GM12878 (cell line): ENCODE measurements around the gene NOS1.

Experiments used
- CEBPB ChIP-seq, 2 experiments: fragments of 150-350 bp in 1 of 2; IDR thresholded peaks; 2 replicates each; pipeline ENCODE4 v1.6.1; 2012 to 2014; ENCODE audit warnings: low read depth in 2 of 2, low read length in 2 of 2, borderline replicate concordance in 1 of 2, inconsistent platforms in 1 of 2
- CHD1 ChIP-seq: IDR thresholded peaks from 2 replicates; pipeline ENCODE4 v1.6.1; 2012; ENCODE audit warnings: low read depth, low read length, improper control_type of control experiment
- EZH2 ChIP-seq: IDR thresholded peaks from 2 replicates; pipeline ENCODE4 v1.6.1; 2012; ENCODE audit warnings: low read depth, mild to moderate bottlenecking, control low read depth, inconsistent platforms, low read length, borderline replicate concordance; ENCODE audit not compliant: control insufficient read depth
- FOXK2 ChIP-seq: fragments of 450-650 bp; IDR thresholded peaks from 2 replicates; pipeline ENCODE4 v1.6.1; 2017; ENCODE audit warnings: mild to moderate bottlenecking, moderate library complexity
- MXI1 ChIP-seq: fragments of 150-350 bp; IDR thresholded peaks from 2 replicates; pipeline ENCODE4 v1.6.1; 2011; ENCODE audit warnings: low read depth, mild to moderate bottlenecking, inconsistent platforms, low read length, improper control_type of control experiment
- NFIC ChIP-seq: IDR thresholded peaks from 2 replicates; pipeline ENCODE4 v1.6.1; 2012; ENCODE audit warnings: low read depth, mild to moderate bottlenecking, inconsistent platforms, low read length, moderate library complexity
- NRF1 ChIP-seq: conservative IDR thresholded peaks from 2 replicates; pipeline ENCODE4 v1.6.1; 2011; ENCODE audit warnings: mild to moderate bottlenecking, low read depth, low read length, improper control_type of control experiment
- POLR2AphosphoS2 ChIP-seq: IDR thresholded peaks from 2 replicates; pipeline ENCODE4 v1.6.1; 2011; ENCODE audit warnings: low read depth, mild to moderate bottlenecking, low read length, improper control_type of control experiment, moderate library complexity
- POLR2AphosphoS5 ChIP-seq: IDR thresholded peaks from 2 replicates; pipeline ENCODE4 v1.6.1; 2011; ENCODE audit warnings: mild to moderate bottlenecking, low read length, inconsistent platforms
- SPI1 ChIP-seq: IDR thresholded peaks from 2 replicates; pipeline ENCODE4 v1.6.1; 2011; ENCODE audit warnings: low read depth, mild to moderate bottlenecking, low read length, moderate library complexity, borderline replicate concordance; ENCODE audit not compliant: insufficient read depth
- SREBF2 ChIP-seq: IDR thresholded peaks from 2 replicates; pipeline ENCODE4 v1.6.1; 2012; ENCODE audit warnings: mild to moderate bottlenecking, low read length
- ZBTB11 ChIP-seq: fragments of 450-650 bp; formaldehyde crosslinking; IDR thresholded peaks from 2 replicates; pipeline ENCODE4 v1.5.0; 2022; ENCODE audit warnings: mild to moderate bottlenecking, missing genetic modification characterization
- TF ChIP-seq, protein P1 (sequence below), 3 experiments: IDR thresholded peaks in 2 of 3; conservative IDR thresholded peaks in 1 of 3; 2 replicates each; pipeline ENCODE4 v1.5.1; 2011; ENCODE audit warnings: low read depth in 3 of 3, low read length in 3 of 3, mild to moderate bottlenecking in 3 of 3, control low read depth in 2 of 3, moderate library complexity in 2 of 3, inconsistent platforms in 1 of 3, mixed read lengths in 1 of 3; ENCODE audit not compliant: control insufficient read depth in 2 of 3, insufficient read depth in 1 of 3; ENCODE audit errors: extremely low read depth in 1 of 3

DNA sequence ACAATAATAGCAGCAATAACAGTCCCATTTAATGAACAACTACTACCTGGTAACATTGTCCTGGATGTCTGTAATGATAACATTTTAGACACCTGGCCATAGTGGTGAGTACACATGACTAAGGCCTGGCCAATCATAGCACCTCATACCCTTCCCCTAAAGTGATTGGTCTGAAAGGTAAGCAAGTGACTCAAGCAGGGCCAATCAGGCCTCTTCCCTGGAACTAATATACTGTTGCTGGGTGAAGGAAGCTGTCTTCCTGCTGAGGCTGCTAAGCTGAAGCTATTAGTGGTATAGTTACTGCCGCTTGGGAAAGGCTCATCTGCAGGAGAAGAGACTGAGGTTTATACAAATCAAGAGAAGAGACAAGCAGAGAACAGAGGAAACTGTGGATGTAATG is 18.7 kb upstream of the NOS1 start:
- TF ChIP-seq MXI1 (no peak), NRF1 (no peak), POLR2AphosphoS5 (no peak), EZH2 (no peak), CEBPB (IDR thresholded peaks at IDR 0.05; ENCODE audit: borderline replicate concordance in 1 of 2, low read depth in 2 of 2, low read length in 2 of 2) (no peak), FOXK2 (no peak), NFIC (no peak), CHD1 (no peak), POLR2AphosphoS2 (no peak), SPI1 (no peak), ZBTB11 (CRISPR knock-in tag) (no peak), SREBF2 (no peak)
- TF ChIP-seq, protein P1, sequence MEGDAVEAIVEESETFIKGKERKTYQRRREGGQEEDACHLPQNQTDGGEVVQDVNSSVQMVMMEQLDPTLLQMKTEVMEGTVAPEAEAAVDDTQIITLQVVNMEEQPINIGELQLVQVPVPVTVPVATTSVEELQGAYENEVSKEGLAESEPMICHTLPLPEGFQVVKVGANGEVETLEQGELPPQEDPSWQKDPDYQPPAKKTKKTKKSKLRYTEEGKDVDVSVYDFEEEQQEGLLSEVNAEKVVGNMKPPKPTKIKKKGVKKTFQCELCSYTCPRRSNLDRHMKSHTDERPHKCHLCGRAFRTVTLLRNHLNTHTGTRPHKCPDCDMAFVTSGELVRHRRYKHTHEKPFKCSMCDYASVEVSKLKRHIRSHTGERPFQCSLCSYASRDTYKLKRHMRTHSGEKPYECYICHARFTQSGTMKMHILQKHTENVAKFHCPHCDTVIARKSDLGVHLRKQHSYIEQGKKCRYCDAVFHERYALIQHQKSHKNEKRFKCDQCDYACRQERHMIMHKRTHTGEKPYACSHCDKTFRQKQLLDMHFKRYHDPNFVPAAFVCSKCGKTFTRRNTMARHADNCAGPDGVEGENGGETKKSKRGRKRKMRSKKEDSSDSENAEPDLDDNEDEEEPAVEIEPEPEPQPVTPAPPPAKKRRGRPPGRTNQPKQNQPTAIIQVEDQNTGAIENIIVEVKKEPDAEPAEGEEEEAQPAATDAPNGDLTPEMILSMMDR (IDR thresholded peaks at IDR 0.05 in 2 of 3, conservative IDR thresholded peaks at IDR 0.05 in 1 of 3; ENCODE audit: control insufficient read depth in 2 of 3, extremely low read depth in 1 of 3, insufficient read depth in 1 of 3, low read depth in 3 of 3, low read length in 3 of 3) = no peak
